GM18511 (cell line): ENCODE measurements around the gene MARK4.
"Not testable (repeated sequence)": the region's sequence is repeated elsewhere in the genome, so short reads cannot be mapped to it uniquely, and the experiment has no call there.

Experiments
- ATAC-seq: cut with Tn5 transposase; IDR thresholded peaks from one replicate; pipeline ENCODE4 v1.9.1; 2021; ENCODE audit warnings: mild to moderate bottlenecking, moderate library complexity; ENCODE audit not compliant: unreplicated experiment

Gene MARK4

DNA sequence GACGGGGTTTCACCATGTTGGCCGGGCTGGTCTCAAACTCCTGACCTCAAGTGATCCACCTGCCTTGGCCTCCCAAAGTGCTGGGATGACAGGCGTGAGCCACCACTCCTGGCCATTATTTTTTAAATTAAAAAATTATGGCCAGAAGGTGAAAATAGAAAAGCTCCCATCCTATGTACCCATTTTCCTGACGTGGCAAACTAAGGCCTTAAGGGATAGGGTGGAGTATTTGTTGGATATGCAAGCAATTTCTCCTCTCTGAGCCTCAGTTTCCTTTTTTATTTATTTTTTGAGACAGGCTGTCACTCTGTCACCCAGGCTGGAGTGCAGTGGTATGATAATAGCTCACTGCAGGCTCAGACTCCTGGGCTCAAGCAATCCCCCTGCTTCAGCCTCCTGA, 83.8 kb downstream of the MARK4 start:
- not testable (repeated sequence) for ATAC-seq

- no peak for ATAC-seq
These were observed 85.7 kb downstream of the MARK4 start for GRCh38 chr19:45336696-45337251.

- ATAC-seq, result no peak
These were observed 88.6 kb downstream of the MARK4 start for GRCh38 chr19:45339629-45340028.

GRCh38 chr19:45340232-45340898, 89.3 kb downstream of the MARK4 start, which contains the start of gene KLC3:
KLC3 (plus strand) TSS chr19:45340750; CDS start chr19:45345542, 4,792 bp downstream.
- ATAC-seq, result no peak

DNA sequence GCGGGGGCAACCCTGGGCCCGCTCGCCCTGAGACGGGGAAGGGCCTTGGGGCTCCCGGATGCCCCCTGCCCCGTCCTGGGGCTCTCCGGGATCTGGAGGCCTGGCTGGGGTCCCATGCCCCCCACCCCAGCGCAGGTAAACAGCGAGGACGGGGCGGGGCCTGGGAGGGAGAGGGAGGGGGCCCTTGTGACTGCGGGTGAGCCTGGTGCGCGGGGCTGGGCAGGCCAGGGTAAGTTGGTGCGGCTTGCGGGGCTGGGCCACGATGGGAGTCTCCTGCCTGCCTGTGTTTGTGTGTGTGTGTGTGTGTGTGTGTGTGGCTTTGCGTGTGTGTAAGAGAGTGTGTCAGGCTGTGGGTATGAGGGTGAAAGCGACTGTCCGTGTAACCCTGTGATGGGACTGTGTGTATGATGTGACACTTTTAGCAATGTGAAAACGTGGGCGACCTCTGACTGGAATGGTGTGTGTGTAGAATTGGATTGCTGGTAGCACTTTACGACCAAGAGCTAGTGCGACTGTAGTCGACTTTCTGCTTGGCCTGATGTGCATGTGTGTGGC, 89.9 kb downstream of the MARK4 start:
- no peak for ATAC-seq

DNA sequence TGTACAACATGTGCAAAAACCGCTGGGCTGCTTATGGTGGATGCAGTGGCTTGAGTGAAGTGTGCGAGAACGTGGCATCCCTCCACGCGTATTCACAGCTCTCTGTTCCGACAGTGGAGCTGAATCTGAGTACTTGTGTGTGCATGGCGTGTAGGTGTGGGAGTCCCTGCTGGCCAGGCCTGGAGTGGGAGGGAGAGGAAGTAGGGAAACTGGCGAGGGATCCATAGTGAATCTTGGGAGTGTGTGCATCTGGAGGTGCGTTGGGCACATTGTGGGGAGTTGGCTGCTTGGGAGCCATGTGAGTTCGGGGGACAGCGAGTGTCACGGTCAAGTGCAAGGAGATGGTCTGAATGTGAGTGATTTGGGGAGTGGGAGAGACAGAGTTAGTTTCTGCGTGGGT, 91.8 kb downstream of the MARK4 start:
- ATAC-seq, result no peak

DNA sequence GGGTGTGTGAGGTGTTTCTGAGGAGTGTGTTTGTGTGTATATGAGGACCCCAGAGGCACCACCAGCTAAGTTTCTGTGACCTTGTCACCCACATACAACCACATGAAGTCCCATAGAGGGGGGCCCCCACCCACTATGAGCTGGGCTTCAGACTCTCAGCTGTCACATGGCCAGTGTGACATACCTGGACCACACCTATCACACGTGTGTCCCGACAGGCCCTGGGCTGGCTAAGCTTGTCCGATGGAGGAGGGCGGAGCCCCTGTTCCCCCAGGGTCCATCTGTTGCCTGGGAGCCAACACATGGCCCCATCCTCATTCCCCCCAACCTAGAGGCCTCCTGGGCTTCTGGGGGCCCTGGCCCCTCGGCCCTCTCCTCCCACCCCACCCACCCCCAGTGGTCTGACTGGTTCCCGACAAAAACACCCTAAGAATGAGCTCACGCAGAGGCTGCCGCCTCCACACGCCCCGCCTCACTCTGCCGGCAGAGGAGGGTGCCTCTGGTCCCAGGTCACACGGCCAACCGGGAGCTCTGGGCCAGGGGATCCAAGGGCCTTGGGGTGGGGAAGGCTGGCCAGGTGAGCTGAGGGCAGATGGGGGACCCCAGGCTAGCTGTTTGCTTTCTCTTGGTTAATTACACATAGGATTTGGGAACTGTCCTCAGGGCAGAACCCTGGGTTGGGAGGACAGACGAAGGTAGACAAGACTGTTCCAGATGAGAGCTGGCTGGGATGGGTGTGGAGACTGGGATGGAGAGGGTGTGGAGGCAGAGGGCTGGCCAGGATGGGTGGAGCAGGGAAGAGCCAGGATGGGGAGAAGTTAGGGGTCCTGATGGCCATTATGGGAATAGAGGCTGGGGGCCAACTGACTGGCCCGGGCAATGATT, 93.8 kb downstream of the MARK4 start:
- no peak for ATAC-seq

- ATAC-seq, result no peak
These were observed 94.4 kb downstream of the MARK4 start for GRCh38 chr19:45345506-45345860.

- no peak for ATAC-seq
These were observed 95.4 kb downstream of the MARK4 start for GRCh38 chr19:45346449-45346848.

GRCh38 chr19:45347570-45348366, 96.7 kb downstream of the MARK4 start:
- ATAC-seq, result no peak

DNA sequence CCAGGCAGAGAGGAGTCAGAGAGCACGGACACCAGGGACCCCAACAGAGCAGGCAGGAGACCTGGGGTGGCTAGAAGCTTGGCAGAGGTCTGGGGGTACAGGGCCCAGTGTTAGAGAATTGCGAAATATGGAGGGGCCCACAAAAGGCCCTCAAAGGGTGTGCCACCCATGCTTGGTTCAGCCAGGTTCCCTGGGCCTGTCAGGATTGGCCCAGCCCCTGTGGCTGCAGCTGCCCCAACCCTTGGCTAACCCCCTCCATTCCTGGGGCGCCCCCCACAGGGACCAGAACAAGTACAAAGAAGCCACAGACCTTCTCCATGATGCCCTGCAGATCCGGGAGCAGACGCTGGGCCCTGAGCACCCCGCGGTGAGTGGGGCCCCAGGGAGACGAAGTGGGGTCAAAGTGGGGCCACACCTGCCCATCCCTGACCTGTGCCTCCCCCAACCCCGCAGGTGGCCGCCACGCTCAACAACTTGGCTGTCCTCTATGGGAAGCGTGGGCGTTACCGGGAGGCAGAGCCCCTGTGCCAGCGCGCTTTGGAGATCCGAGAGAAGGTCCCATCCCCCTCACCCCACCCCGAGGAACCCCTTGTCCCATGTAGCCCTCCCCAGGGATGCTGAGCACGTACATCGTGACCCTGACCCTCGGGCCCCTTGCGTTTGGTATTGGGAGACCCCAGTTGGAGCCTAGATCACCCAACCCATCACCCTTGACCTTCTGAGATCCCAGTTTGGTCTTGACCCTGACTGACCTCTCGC, 97.5 kb downstream of the MARK4 start:
- no peak for ATAC-seq

GRCh38 chr19:45349126-45349415, 98.0 kb downstream of the MARK4 start:
- no peak for ATAC-seq

GRCh38 chr19:45349430-45349941, 98.4 kb downstream of the MARK4 start:
- no peak for ATAC-seq

GRCh38 chr19:45350477-45351058, 99.5 kb downstream of the MARK4 start:
- no peak for ATAC-seq

- ATAC-seq, result no peak
These were observed 100.4 kb downstream of the MARK4 start for GRCh38 chr19:45351401-45351952.

- no peak for ATAC-seq
These were observed 101.0 kb downstream of the MARK4 start for GRCh38 chr19:45352062-45352461.

GRCh38 chr19:45352471-45352870, 101.4 kb downstream of the MARK4 start:
- ATAC-seq, result no peak

GRCh38 chr19:45352914-45353796, 102.1 kb downstream of the MARK4 start:
- no peak for ATAC-seq
